ENCODE data around the gene PSMD1.
"Not testable (repeated sequence)": the region's sequence is repeated elsewhere in the genome, so short reads cannot be mapped to it uniquely, and the experiment has no call there.

Gene PSMD1

DNA sequence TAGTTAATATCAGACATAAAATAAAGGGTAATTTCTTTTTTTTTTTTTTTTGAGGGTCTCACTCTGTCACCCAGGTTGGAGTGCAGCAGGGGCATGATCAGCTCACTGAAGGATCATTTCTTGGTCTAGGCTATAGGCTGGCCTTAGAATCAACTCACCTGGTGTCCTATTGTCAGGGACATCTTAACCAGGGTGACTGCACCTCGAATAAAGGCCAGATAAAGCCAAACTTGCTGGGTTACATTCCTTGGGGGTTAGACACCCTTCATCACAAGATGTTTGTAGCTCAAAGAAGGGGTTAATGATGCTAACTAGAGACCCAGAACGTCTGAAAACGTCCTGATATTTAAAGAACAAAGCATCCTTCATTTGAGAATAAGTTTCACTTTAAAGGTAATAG is 42.8 kb upstream of the PSMD1 start:
- TF ChIP-seq, protein P1, sequence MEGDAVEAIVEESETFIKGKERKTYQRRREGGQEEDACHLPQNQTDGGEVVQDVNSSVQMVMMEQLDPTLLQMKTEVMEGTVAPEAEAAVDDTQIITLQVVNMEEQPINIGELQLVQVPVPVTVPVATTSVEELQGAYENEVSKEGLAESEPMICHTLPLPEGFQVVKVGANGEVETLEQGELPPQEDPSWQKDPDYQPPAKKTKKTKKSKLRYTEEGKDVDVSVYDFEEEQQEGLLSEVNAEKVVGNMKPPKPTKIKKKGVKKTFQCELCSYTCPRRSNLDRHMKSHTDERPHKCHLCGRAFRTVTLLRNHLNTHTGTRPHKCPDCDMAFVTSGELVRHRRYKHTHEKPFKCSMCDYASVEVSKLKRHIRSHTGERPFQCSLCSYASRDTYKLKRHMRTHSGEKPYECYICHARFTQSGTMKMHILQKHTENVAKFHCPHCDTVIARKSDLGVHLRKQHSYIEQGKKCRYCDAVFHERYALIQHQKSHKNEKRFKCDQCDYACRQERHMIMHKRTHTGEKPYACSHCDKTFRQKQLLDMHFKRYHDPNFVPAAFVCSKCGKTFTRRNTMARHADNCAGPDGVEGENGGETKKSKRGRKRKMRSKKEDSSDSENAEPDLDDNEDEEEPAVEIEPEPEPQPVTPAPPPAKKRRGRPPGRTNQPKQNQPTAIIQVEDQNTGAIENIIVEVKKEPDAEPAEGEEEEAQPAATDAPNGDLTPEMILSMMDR (conservative IDR thresholded peaks at IDR 0.05): no peak
- no peak for TF ChIP-seq ZFX (IDR thresholded peaks at IDR 0.05)
- no peak overlapping the region for H3K27ac ChIP-seq

DNA sequence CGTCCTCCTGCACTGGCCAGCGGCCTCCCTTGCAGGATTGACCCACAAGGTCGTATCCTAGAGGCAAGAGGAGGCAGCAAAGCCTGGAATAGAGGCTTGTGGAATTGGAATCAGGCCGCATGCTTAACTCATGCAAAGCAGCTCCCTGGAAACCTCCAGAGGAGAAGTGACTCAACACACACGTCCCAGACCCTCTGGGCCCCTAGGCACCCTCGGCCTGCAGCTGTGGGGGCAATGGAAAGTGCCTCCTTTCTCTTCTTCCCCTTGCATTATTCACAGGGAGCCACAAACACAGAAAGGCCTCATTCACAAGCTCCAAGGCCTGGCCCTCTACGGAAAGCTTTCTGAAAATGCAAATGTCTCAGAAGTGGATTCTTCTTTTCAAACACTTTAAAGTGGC is 41.2 kb upstream of the PSMD1 start:
- TF ChIP-seq, protein P1 (conservative IDR thresholded peaks at IDR 0.05): no peak
- no peak for TF ChIP-seq ZFX (IDR thresholded peaks at IDR 0.05)
- no peak overlapping the region for H3K27ac ChIP-seq

DNA sequence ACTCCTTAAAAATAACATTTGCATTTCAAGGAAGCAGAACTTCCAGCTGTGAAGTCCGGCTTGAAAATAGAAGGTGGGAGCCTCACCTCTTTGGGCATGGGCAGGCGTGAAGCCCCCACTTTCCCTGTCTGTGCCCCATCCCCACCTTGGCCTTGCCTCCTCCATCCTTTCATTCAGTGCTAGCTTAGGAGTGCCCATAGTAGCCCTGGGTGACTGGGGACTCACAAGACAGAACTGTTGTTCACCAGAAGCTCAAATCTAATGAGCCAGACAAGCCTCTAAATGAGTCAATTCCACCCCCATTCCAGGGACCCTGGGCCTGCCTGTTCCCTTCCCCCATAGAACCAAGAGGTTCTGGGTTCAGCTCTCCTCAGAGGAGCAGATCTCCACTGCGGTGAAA is 40.7 kb upstream of the PSMD1 start:
- no peak overlapping the region for H3K27ac ChIP-seq
- no peak for TF ChIP-seq ZFX (IDR thresholded peaks at IDR 0.05)
- TF ChIP-seq, protein P1 (conservative IDR thresholded peaks at IDR 0.05): no peak

DNA sequence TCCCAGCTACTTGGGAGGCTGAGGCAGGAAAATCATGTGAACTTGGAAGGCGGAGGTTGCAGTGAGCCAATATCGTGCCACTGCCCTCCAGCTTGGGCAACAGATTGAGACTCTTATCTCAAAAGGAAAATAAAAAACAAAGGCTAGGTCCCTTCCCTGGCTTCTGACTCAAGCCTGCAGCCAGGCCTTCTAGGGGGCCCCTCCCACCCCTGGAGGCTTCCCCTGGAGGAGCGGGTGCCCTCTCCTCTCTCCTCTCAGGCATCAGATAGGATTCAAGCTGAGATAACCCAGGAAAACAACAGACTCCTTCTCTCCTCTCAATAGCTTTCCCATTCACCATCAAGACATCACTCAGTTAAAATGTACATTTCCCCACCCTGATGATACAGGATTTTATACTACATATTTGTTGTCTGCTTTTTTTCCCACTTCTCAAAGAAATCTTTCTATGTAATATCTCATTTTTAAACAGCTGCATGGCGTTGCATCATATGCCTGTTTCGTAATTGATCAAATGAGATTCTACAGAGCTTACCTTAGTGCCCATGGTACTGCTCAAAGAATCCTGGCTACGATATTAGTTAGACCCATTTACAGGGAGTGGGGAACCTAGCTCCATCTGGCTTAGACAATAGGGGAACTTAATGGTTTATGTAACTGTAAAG is 40.0 kb upstream of the PSMD1 start:
- no peak overlapping the region for H3K27ac ChIP-seq
- TF ChIP-seq, protein P1 (conservative IDR thresholded peaks at IDR 0.05): no peak

DNA sequence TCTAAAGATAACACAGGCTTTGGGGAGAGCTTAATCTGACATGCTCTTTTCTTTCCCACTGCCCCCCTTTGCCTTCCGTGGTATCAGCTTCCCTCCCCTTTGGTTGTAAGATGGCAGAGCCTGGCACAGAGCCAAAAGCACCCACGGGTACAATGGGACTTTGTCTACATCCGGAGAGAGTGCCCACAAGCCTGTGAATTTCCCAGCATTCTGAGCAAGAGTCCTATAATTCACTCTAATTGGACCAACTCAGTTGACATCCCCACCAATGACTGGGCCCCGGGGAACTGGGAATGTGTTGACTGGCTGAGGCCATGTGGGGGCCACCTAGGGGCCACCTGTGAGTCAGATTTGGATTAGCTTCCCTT is 39.5 kb upstream of the PSMD1 start:
- TF ChIP-seq, protein P1 (conservative IDR thresholded peaks at IDR 0.05): no peak
- no peak for TF ChIP-seq ZFX (IDR thresholded peaks at IDR 0.05)
- no peak overlapping the region for H3K27ac ChIP-seq

DNA sequence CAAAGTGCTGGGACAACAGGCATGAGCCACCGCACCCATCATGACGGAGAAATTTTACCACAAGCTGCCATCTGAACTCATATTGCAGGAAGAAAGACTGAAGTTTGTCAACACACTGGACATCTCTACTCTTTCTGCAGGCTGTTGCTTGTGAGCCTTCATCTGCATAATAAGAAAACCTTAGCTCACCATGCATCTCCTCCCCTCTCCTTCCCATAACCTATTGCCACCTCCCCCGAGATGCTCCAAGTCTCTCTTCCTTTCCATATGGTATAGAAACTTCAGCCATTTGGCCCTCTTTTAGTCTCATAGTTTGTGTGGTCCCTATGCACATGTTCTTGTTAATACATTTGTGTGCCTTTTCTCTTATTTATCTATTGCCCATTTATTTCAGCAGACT is 38.5 kb upstream of the PSMD1 start:
- no peak overlapping the region for H3K27ac ChIP-seq
- TF ChIP-seq ZFX (IDR thresholded peaks at IDR 0.05): no peak
- TF ChIP-seq, protein P1 (conservative IDR thresholded peaks at IDR 0.05): no peak

DNA sequence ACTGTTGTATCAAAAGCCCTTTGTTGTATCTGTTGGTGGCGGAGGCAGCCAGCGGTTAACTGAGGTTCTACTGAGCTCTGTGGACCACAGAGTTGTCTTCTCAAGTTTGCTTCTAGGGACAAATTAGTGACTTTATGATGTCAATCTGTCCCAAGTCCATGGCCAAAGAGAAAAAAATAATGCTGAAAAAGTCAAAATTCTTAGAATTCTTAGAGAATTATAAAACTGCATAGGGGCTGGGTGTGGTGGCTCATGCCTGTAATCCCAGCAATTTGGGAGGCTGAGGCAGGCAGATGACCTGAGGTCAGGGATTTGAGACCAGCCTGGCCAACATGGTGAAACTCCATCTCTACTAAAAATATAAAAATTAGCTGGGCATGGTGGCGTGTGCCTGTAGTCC is 31.6 kb upstream of the PSMD1 start:
- H3K27ac ChIP-seq: not testable (repeated sequence)

DNA sequence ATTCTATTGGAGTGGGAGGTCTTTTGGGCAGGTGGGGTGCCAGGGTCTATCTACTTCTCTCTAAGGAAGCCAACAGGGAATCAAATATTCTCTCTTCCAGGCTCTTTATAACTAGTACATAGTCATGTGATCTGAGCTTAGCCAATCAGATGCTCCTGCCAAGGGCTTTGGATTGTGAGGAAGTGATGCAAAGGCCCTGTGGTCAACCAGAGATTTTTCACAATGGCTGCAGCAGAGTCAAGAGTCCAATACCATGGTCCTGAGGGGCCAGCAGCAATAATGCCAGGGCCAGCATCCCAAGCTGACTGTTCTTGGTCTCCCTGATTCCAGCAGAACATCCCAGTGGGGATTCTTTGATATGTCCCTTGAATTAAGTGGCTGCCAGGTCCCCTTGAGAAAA is 27.8 kb upstream of the PSMD1 start:
- TF ChIP-seq ZFX (IDR thresholded peaks at IDR 0.05): no peak
- TF ChIP-seq, protein P1 (conservative IDR thresholded peaks at IDR 0.05): no peak
- no peak overlapping the region; the same call in 1 of the 2 replicates for H3K27ac ChIP-seq

Data from C4-2B (cell line).